GM23338 (cell line): ENCODE data around the gene AACS. TPM values are rescaled to one million over a fixed set of nuclear protein-coding genes. Genes with fewer than 3 reads are reported as not detected.

Experiments used
- ATAC-seq: fragments of 200-7000 bp; cut with Tn5 transposase; 3 replicates; pipeline ENCODE4 v1.9.1; 2020
- DNase-seq: peaks from one replicate; pipeline ENCODE4 v3.0.0-alpha.2; 2015; ENCODE audit warnings: low spot score
- H2AFZ ChIP-seq: fragments of 200-600 bp; sonication (generic); 2 replicates; pipeline ENCODE4 v1.8.0; 2016; ENCODE audit warnings: antibody characterized with exemption, mild to moderate bottlenecking, moderate library complexity
- H3F3A ChIP-seq: fragments of 200-600 bp; sonication (generic); replicated peaks from 2 replicates; pipeline ENCODE4 v1.8.0; 2017; ENCODE audit warnings: antibody characterized with exemption, mixed run types, low read depth
- H3K27ac ChIP-seq: fragments of 200-600 bp; sonication (generic); 2 replicates; pipeline ENCODE4 v1.6.1; 2016; ENCODE audit warnings: low read depth
- H3K27me3 ChIP-seq: fragments of 200-600 bp; sonication (generic); 2 replicates; pipeline ENCODE4 v1.8.0; 2016; ENCODE audit warnings: mild to moderate bottlenecking, mixed run types, moderate library complexity; ENCODE audit not compliant: insufficient read depth
- H3K36me3 ChIP-seq: fragments of 200-600 bp; sonication (generic); 2 replicates; pipeline ENCODE4 v1.8.0; 2016; ENCODE audit warnings: mild to moderate bottlenecking; ENCODE audit not compliant: insufficient read depth
- H3K4me1 ChIP-seq: fragments of 200-600 bp; sonication (generic); 2 replicates; pipeline ENCODE4 v1.8.0; 2016; ENCODE audit warnings: mild to moderate bottlenecking, moderate library complexity; ENCODE audit not compliant: insufficient read depth
- H3K4me2 ChIP-seq: fragments of 200-600 bp; sonication (generic); 2 replicates; pipeline ENCODE4 v1.7.1; 2017; ENCODE audit warnings: mixed run types
- H3K4me3 ChIP-seq: fragments of 200-600 bp; sonication (generic); 2 replicates; pipeline ENCODE4 v1.6.1; 2016; ENCODE audit warnings: mixed run types
- H3K79me2 ChIP-seq: fragments of 200-600 bp; sonication (generic); replicated peaks from 2 replicates; pipeline ENCODE4 v1.8.0; 2017; ENCODE audit warnings: mild to moderate bottlenecking; ENCODE audit not compliant: insufficient read depth
- H3K9me2 ChIP-seq: fragments of 200-600 bp; sonication (generic); 2 replicates; pipeline ENCODE4 v1.8.0; 2017; ENCODE audit not compliant: insufficient read depth
- H4K20me1 ChIP-seq: fragments of 200-600 bp; sonication (generic); replicated peaks from 2 replicates; pipeline ENCODE4 v1.8.0; 2017; ENCODE audit warnings: mild to moderate bottlenecking; ENCODE audit not compliant: insufficient read depth
- H3K27ac Mint-ChIP-seq: 2 replicates; pipeline ENCODE4 v1.8.0; 2020; ENCODE audit warnings: inconsistent platforms, mild to moderate bottlenecking, moderate library complexity, mixed read lengths
- H3K27me3 Mint-ChIP-seq: 3 replicates; pipeline ENCODE4 v1.8.0; 2022; ENCODE audit warnings: low read depth, mild to moderate bottlenecking, moderate library complexity, mixed read lengths, inconsistent platforms; ENCODE audit not compliant: insufficient read depth, poor library complexity
- H3K36me3 Mint-ChIP-seq: 3 replicates; pipeline ENCODE4 v1.8.0; 2021; ENCODE audit warnings: low read depth, mild to moderate bottlenecking, inconsistent platforms, moderate library complexity, mixed read lengths
- H3K4me1 Mint-ChIP-seq: 3 replicates; pipeline ENCODE4 v1.8.0; 2020; ENCODE audit warnings: mild to moderate bottlenecking, inconsistent platforms, mixed read lengths
- H3K4me3 Mint-ChIP-seq: 3 replicates; pipeline ENCODE4 v1.8.0; 2021; ENCODE audit warnings: moderate library complexity, mild to moderate bottlenecking, inconsistent platforms, mixed read lengths
- H3K9me3 Mint-ChIP-seq: 3 replicates; pipeline ENCODE4 v1.8.0; 2020; ENCODE audit warnings: moderate library complexity, mild to moderate bottlenecking, inconsistent platforms, mixed read lengths
- CREB1 ChIP-seq: fragments of 250-450 bp; sonication (Bioruptor Pico); IDR thresholded peaks from 2 replicates; pipeline ENCODE4 v1.5.0; 2020; ENCODE audit warnings: low read depth, mild to moderate bottlenecking, moderate library complexity
- EZH2 ChIP-seq: fragments of 200-600 bp; sonication (generic); IDR thresholded peaks from one replicate; pipeline ENCODE4 v1.8.0; 2017; ENCODE audit warnings: antibody characterized with exemption, mild to moderate bottlenecking, low read depth; ENCODE audit not compliant: unreplicated experiment
- EZH2phosphoT487 ChIP-seq: fragments of 200-600 bp; sonication (generic); IDR thresholded peaks from one replicate; pipeline ENCODE4 v1.8.1; 2018; ENCODE audit warnings: antibody characterized with exemption; ENCODE audit not compliant: unreplicated experiment
- JUNB ChIP-seq: IDR thresholded peaks from one replicate; pipeline ENCODE4 v1.6.1; 2016; ENCODE audit warnings: antibody characterized with exemption; ENCODE audit not compliant: unreplicated experiment
- NANOG ChIP-seq: IDR thresholded peaks from 2 replicates; pipeline ENCODE4 v1.6.1; 2016; ENCODE audit warnings: antibody characterized with exemption, borderline replicate concordance
- POLR2AphosphoS5 ChIP-seq: IDR thresholded peaks from 2 replicates; pipeline ENCODE4 v1.6.1; 2016; ENCODE audit warnings: antibody characterized with exemption, low read depth
- ZNF114 ChIP-seq: fragments of 250-450 bp; sonication (Bioruptor Pico); IDR thresholded peaks from 2 replicates; pipeline ENCODE4 v1.5.0; 2020; ENCODE audit warnings: mild to moderate bottlenecking, moderate library complexity
- ZNF331 ChIP-seq: fragments of 250-450 bp; sonication (Bioruptor Pico); IDR thresholded peaks from 2 replicates; pipeline ENCODE4 v1.5.0; 2020; ENCODE audit warnings: low read depth, mild to moderate bottlenecking, moderate library complexity
- polyA plus RNA-seq: library from polyadenylated mRNA; unstranded; fragments of >200 nt; fragmentation: Nextera tagmentation; extraction: Ambion mirVana; gene quantifications from 2 replicates; pipeline ENCODE4 v1.2.1, GENCODE V29; 2016
- total RNA-seq: library from RNA; depleted of rRNA; stranded (reverse); fragments of >200 nt; shearing (Covaris generic); gene quantifications from 2 replicates; pipeline ENCODE4 v1.2.3, GENCODE V29; 2014
- TF ChIP-seq, protein P1 (sequence below): IDR thresholded peaks from one replicate; pipeline ENCODE4 v1.6.1; 2018; ENCODE audit warnings: antibody characterized with exemption; ENCODE audit not compliant: unreplicated experiment
- TF ChIP-seq, protein P2 (sequence below): fragments of 250-450 bp; sonication (Bioruptor Pico); IDR thresholded peaks from 2 replicates; pipeline ENCODE4 v1.5.0; 2020; ENCODE audit warnings: mild to moderate bottlenecking, moderate library complexity
- TF ChIP-seq, protein P3 (sequence below): IDR thresholded peaks from 2 replicates; pipeline ENCODE4 v1.6.1; 2016; ENCODE audit warnings: antibody characterized with exemption

The AACS gene
- total and polyA plus RNA-seq, 2 experiments from 2014 or later: 31.1 to 64.4 TPM

DNA sequence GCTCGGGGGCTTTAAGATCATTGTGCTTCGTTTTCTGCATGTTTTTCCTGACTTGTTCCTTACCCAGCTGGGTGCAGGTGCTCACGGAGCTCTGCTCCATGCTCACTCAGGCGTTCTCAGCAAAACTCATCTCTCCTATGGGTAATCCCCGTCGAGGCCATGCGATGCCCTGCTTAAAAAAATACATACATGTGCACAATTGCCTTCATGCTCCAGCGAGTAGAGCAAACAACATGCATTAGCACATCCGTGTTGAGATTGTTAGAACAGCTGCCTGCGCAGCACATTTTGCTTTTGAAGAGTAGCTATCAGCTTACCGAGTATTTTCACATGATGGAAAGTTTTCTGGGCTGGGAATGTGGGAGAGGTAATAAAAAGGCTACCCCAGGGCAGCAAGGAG, 16.2 kb downstream of the AACS start:
- Histone ChIP-seq H4K20me1 (no peaks in the 10 kb centered on the region; the same call in none of the 2 replicates), H3K36me3 (peaks cover 20% of the 10 kb centered on the region), H3K9me2 (no peaks in the 10 kb centered on the region), H3K4me1 (no peaks in the 10 kb centered on the region), H3K4me2 (no peak overlapping the region), H3K27me3 (no peaks in the 10 kb centered on the region), H3F3A (peaks cover 10% of the 10 kb centered on the region; the same call in 1 of the 2 replicates), H3K4me3 (no peak overlapping the region), H3K79me2 (no peaks in the 10 kb centered on the region; the same call in 1 of the 2 replicates), H3K27ac (no peak overlapping the region), H2AFZ (no peak overlapping the region)
- Mint-ChIP-seq H3K4me3 (no peak overlapping the region), H3K4me1 (no peaks in the 10 kb centered on the region), H3K9me3 (no peaks in the 10 kb centered on the region), H3K27me3 (no peaks in the 10 kb centered on the region), H3K27ac (no peak overlapping the region), H3K36me3 (peaks cover 66% of the 10 kb centered on the region)
- TF ChIP-seq EZH2phosphoT487: no peak
- TF ChIP-seq, protein P1, sequence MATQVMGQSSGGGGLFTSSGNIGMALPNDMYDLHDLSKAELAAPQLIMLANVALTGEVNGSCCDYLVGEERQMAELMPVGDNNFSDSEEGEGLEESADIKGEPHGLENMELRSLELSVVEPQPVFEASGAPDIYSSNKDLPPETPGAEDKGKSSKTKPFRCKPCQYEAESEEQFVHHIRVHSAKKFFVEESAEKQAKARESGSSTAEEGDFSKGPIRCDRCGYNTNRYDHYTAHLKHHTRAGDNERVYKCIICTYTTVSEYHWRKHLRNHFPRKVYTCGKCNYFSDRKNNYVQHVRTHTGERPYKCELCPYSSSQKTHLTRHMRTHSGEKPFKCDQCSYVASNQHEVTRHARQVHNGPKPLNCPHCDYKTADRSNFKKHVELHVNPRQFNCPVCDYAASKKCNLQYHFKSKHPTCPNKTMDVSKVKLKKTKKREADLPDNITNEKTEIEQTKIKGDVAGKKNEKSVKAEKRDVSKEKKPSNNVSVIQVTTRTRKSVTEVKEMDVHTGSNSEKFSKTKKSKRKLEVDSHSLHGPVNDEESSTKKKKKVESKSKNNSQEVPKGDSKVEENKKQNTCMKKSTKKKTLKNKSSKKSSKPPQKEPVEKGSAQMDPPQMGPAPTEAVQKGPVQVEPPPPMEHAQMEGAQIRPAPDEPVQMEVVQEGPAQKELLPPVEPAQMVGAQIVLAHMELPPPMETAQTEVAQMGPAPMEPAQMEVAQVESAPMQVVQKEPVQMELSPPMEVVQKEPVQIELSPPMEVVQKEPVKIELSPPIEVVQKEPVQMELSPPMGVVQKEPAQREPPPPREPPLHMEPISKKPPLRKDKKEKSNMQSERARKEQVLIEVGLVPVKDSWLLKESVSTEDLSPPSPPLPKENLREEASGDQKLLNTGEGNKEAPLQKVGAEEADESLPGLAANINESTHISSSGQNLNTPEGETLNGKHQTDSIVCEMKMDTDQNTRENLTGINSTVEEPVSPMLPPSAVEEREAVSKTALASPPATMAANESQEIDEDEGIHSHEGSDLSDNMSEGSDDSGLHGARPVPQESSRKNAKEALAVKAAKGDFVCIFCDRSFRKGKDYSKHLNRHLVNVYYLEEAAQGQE: no peak
- TF ChIP-seq ZNF114 (CRISPR knock-in tag): no peak
- TF ChIP-seq POLR2AphosphoS5: no peak
- no peak for TF ChIP-seq CREB1
- no peak for TF ChIP-seq JUNB
- no peak for TF ChIP-seq ZNF331 (CRISPR knock-in tag)
- no peak for TF ChIP-seq NANOG
- TF ChIP-seq, protein P2, sequence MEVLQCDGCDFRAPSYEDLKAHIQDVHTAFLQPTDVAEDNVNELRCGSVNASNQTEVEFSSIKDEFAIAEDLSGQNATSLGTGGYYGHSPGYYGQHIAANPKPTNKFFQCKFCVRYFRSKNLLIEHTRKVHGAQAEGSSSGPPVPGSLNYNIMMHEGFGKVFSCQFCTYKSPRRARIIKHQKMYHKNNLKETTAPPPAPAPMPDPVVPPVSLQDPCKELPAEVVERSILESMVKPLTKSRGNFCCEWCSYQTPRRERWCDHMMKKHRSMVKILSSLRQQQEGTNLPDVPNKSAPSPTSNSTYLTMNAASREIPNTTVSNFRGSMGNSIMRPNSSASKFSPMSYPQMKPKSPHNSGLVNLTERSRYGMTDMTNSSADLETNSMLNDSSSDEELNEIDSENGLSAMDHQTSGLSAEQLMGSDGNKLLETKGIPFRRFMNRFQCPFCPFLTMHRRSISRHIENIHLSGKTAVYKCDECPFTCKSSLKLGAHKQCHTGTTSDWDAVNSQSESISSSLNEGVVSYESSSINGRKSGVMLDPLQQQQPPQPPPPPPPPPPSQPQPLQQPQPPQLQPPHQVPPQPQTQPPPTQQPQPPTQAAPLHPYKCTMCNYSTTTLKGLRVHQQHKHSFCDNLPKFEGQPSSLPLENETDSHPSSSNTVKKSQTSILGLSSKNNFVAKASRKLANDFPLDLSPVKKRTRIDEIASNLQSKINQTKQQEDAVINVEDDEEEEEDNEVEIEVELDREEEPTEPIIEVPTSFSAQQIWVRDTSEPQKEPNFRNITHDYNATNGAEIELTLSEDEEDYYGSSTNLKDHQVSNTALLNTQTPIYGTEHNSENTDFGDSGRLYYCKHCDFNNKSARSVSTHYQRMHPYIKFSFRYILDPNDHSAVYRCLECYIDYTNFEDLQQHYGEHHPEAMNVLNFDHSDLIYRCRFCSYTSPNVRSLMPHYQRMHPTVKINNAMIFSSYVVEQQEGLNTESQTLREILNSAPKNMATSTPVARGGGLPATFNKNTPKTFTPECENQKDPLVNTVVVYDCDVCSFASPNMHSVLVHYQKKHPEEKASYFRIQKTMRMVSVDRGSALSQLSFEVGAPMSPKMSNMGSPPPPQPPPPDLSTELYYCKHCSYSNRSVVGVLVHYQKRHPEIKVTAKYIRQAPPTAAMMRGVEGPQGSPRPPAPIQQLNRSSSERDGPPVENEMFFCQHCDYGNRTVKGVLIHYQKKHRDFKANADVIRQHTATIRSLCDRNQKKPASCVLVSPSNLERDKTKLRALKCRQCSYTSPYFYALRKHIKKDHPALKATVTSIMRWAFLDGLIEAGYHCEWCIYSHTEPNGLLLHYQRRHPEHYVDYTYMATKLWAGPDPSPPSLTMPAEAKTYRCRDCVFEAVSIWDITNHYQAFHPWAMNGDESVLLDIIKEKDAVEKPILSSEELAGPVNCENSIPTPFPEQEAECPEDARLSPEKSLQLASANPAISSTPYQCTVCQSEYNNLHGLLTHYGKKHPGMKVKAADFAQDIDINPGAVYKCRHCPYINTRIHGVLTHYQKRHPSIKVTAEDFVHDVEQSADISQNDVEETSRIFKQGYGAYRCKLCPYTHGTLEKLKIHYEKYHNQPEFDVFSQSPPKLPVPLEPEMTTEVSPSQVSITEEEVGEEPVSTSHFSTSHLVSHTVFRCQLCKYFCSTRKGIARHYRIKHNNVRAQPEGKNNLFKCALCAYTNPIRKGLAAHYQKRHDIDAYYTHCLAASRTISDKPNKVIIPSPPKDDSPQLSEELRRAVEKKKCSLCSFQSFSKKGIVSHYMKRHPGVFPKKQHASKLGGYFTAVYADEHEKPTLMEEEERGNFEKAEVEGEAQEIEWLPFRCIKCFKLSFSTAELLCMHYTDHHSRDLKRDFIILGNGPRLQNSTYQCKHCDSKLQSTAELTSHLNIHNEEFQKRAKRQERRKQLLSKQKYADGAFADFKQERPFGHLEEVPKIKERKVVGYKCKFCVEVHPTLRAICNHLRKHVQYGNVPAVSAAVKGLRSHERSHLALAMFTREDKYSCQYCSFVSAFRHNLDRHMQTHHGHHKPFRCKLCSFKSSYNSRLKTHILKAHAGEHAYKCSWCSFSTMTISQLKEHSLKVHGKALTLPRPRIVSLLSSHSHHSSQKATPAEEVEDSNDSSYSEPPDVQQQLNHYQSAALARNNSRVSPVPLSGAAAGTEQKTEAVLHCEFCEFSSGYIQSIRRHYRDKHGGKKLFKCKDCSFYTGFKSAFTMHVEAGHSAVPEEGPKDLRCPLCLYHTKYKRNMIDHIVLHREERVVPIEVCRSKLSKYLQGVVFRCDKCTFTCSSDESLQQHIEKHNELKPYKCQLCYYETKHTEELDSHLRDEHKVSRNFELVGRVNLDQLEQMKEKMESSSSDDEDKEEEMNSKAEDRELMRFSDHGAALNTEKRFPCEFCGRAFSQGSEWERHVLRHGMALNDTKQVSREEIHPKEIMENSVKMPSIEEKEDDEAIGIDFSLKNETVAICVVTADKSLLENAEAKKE (CRISPR knock-in tag): no peak
- TF ChIP-seq, protein P3, sequence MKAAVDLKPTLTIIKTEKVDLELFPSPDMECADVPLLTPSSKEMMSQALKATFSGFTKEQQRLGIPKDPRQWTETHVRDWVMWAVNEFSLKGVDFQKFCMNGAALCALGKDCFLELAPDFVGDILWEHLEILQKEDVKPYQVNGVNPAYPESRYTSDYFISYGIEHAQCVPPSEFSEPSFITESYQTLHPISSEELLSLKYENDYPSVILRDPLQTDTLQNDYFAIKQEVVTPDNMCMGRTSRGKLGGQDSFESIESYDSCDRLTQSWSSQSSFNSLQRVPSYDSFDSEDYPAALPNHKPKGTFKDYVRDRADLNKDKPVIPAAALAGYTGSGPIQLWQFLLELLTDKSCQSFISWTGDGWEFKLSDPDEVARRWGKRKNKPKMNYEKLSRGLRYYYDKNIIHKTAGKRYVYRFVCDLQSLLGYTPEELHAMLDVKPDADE: no peak
- TF ChIP-seq EZH2: no peak
- ATAC-seq (no peak), DNase-seq (no peak)
